Neuron (in vitro differentiated cells): ENCODE measurements around the gene CALHM2.

ENCODE experiments used
- H2AFZ ChIP-seq: one replicate; pipeline ENCODE4 v1.6.1; 2013; ENCODE audit warnings: low read depth, mild to moderate bottlenecking, inconsistent platforms, low read length, moderate library complexity
- H3K27me3 ChIP-seq: one replicate; pipeline ENCODE4 v1.6.1; 2013; ENCODE audit warnings: low read length; ENCODE audit not compliant: insufficient read depth
- H3K36me3 ChIP-seq: one replicate; pipeline ENCODE4 v1.6.1; 2013; ENCODE audit warnings: low read length; ENCODE audit not compliant: insufficient read depth
- H3K4me1 ChIP-seq: one replicate; pipeline ENCODE4 v1.6.1; 2013; ENCODE audit warnings: low read length; ENCODE audit not compliant: insufficient read depth
- H3K4me3 ChIP-seq: 2 replicates; pipeline ENCODE4 v1.5.1; 2013; ENCODE audit warnings: mild to moderate bottlenecking, low read length, moderate library complexity
- H3K9me3 ChIP-seq: one replicate; pipeline ENCODE4 v1.6.1; 2013; ENCODE audit warnings: low read length

Gene CALHM2

GRCh38 chr10:103413564-103413963 is 38.6 kb downstream of the CALHM2 start:
- Histone ChIP-seq H3K4me1 (no peaks in the 10 kb centered on the region), H3K9me3 (no peaks in the 10 kb centered on the region), H3K36me3 (peaks cover 83% of the 10 kb centered on the region), H3K27me3 (no peaks in the 10 kb centered on the region), H2AFZ (no peak overlapping the region), H3K4me3 (no peak overlapping the region)

GRCh38 chr10:103397191-103397825 is 54.9 kb downstream of the CALHM2 start:
- peaks cover 46% of the 10 kb centered on the region for H3K36me3 ChIP-seq
- no peaks in the 10 kb centered on the region for H3K27me3 ChIP-seq
- H3K4me1 ChIP-seq, result peaks cover 25% of the 10 kb centered on the region
- H3K4me3 ChIP-seq, result peak overlapping the region; percentile 71
- no peaks in the 10 kb centered on the region for H3K9me3 ChIP-seq
- peak overlapping the region; percentile 11 for H2AFZ ChIP-seq

GRCh38 chr10:103396789-103397087 is 55.4 kb downstream of the CALHM2 start:
- H3K9me3 ChIP-seq, result no peaks in the 10 kb centered on the region
- H3K4me1 ChIP-seq, result peaks cover 25% of the 10 kb centered on the region
- H3K27me3 ChIP-seq, result no peaks in the 10 kb centered on the region
- H2AFZ ChIP-seq, result peak overlapping the region; percentile 11
- H3K36me3 ChIP-seq, result peaks cover 48% of the 10 kb centered on the region
- H3K4me3 ChIP-seq, result peak overlapping the region; percentile 71
